T-helper 2 cell treated with Interferon-gamma antibody and Interleukin-4, amounts not matched to agents 5 μg/mL and 100 μg/mL, for 36 hours (primary cell): ENCODE data around the gene NELFB.

ENCODE experiments used
- DNase-seq: peaks from one replicate; pipeline ENCODE4 v3.0.0; 2021; ENCODE audit warnings: low spot score
- H3K27ac Mint-ChIP-seq: one replicate; pipeline ENCODE4 v1.8.0; 2021; ENCODE audit warnings: mild to moderate bottlenecking, mixed read lengths
- H3K27me3 Mint-ChIP-seq: one replicate; pipeline ENCODE4 v1.8.0; 2021; ENCODE audit warnings: low read depth, mixed read lengths
- H3K36me3 Mint-ChIP-seq: one replicate; pipeline ENCODE4 v1.8.0; 2021; ENCODE audit warnings: low read depth, mixed read lengths
- H3K4me1 Mint-ChIP-seq: one replicate; pipeline ENCODE4 v1.8.0; 2021; ENCODE audit warnings: low read depth, mixed read lengths
- H3K4me3 Mint-ChIP-seq: one replicate; pipeline ENCODE4 v1.8.0; 2022; ENCODE audit warnings: mild to moderate bottlenecking, moderate library complexity, mixed read lengths
- H3K9me3 Mint-ChIP-seq: one replicate; pipeline ENCODE4 v1.8.0; 2021; ENCODE audit warnings: mixed read lengths

NELFB gene

DNA sequence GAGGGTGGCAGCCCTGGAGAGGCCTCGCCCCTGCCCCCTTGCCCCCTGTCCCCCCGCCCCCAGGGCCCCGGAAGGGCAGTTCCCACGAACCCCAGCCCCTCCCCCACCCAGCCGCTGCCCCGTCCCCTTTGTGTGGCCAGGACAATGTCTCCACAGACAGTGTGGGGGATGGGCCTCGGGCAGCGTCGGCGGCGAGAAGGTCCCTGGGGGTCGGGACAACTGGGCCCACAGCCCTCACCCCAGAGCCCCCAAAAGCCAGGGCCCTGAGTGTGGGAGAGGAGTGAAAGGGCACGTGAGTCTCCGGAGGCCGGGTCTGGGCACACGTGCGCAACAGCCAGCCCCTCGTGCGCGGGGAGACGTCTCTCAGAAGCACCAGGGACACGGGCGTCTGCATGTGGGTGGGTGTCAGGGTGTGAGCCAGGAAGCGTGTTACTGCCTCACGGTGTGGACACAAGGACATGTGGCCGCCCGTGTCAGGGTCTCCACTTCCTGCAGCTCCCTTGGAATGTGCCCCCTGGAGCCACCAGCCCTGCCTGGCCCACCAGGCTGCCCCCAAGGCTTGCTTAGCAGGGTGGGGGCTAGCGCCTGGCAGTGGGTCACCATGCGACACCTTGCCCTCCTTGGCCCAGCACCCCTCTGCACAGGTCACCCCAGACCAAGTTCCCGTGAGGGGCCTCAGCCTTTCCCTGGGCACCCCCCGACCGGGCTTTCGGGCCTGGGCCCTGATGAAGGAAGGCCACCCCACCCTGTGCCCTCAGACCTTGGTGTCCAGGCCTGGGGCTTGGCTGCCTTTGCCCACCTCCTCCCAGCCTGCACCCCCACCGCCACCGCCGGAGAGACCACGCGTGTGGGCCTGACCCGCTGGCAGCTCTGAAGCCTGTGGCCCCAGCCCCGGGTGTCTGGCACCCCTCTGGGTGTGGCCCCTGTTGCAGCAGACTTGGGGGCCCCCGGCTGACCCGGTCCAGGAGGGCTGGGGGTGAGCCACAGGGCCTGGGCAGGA is 59.7 kb downstream of the NELFB start:
- peaks cover 2% of the 10 kb centered on the region for H3K27me3 Mint-ChIP-seq

DNA sequence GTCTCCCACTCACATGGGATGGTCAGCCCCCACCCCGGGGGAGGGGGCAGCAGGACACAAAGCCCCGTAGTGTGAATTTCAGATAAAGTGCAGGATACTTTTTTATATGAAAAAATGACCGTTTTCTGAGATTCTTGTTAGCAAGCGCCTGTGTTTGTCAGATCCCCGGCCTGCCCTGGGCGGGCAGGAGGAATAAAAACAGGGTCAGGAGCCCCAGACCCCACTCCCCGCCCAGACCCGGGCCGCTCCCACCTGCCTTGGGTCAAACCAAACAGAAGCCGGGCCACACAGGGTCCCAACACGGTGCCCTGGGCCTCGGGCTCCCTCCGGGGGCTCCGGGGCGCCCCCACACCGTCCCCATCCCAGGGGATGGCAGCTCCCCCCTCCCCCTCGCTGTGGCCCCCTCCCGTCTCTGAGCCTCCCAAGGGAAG is 60.5 kb downstream of the NELFB start:
- H3K36me3 Mint-ChIP-seq, result no peaks in the 10 kb centered on the region
- H3K4me3 Mint-ChIP-seq, result no peak overlapping the region
- H3K9me3 Mint-ChIP-seq, result no peaks in the 10 kb centered on the region
- DNase-seq, result no peak
- H3K27ac Mint-ChIP-seq, result no peak overlapping the region
- H3K4me1 Mint-ChIP-seq, result peaks cover 7% of the 10 kb centered on the region
- peaks cover 2% of the 10 kb centered on the region for H3K27me3 Mint-ChIP-seq

More for the DNA sequence above, 59.7 kb downstream of the NELFB start:
- Mint-ChIP-seq H3K27ac (no peak overlapping the region), H3K9me3 (no peaks in the 10 kb centered on the region), H3K36me3 (no peaks in the 10 kb centered on the region), H3K4me3 (no peak overlapping the region), H3K4me1 (peaks cover 5% of the 10 kb centered on the region)
- DNase-seq, result no peak

DNA sequence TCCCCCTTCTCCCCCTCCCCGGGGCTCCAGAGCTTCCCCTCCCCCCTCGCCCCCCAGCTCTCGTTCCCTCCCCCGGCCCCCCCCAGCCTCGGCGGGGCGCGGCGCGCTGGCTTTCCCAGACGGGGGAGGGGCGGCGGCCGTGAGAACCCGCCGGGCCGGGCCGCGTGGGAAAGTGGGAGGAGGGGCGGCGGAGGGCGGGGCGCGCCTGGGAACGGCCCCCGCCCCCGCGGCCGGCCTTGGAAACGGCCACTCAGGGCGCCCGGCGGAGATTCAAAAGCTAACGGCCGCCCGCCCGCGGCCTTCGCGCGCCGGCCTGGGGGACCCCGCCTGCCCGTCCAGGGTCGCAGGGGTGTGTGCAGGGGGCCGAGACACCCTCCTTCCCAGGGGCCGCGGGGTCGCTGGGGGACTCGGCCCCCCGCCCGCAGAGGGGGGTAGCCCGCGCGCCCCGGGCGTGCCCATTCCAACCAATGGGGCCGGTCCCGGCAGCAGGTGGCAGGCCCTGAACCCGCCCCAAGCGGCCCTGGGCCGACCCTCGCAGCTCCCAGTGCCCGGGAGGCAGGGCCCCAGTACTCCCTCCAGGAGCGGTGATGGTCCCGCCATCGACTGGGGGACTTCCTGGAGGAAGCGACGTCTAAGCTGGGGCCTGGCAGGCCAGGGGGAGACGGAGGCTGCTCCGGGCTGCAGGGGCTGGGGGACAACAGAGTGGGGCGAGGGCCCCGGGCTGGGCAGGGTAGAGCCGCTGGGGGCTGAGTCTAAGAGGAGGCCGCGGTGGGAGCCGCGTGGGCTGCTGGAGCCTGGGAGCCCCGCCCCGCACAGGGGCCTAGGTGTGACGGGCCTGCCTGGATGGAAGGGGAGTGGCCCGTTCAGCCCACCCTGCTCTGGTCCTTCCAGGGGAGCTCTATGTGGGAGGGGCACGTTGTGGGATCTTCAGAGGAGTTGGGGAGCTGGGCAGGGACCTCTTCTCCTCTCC is 61.2 kb downstream of the NELFB start:
- Mint-ChIP-seq H3K36me3 (no peaks in the 10 kb centered on the region), H3K4me3 (no peak overlapping the region), H3K9me3 (no peaks in the 10 kb centered on the region), H3K27ac (peak overlapping the region; percentile 26), H3K4me1 (peaks cover 9% of the 10 kb centered on the region), H3K27me3 (peaks cover 2% of the 10 kb centered on the region)
- DNase-seq, result no peak

DNA sequence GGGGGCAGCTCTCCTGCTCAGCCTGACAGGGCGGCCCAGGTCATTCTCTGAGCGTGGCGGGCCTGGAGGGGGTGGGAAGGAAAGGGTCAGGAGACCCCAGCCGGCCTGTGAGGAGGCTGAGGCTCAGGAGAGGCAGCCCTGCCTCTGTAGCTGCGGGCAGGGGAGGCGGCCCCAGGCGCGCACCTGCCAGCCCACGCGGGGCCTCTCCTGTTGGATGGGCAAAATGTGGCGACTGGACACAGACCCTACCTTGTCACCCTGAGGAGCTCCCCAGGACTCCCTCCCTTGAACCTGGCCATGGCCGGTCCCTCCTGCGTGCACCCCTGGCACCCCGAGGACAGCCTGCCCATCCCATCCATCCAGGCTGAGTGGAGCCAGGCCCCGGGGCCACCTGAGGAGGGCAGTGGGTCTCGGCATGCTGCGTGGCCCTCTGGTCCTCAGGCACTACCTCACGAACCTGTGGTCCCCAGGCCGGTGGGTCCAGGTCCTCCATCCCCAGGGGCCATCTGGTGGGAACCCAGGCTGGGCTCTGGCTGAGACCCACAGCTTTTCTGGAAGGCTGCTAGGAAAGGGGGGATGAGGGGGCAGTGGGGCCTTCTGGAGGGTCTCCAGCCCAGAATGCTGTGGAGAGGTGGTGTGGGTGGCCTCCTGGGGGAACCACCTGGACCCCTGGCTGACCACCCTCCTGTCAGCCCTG is 62.0 kb downstream of the NELFB start:
- H3K4me1 Mint-ChIP-seq, result peaks cover 9% of the 10 kb centered on the region
- H3K36me3 Mint-ChIP-seq, result no peaks in the 10 kb centered on the region
- no peak overlapping the region for H3K4me3 Mint-ChIP-seq

DNA sequence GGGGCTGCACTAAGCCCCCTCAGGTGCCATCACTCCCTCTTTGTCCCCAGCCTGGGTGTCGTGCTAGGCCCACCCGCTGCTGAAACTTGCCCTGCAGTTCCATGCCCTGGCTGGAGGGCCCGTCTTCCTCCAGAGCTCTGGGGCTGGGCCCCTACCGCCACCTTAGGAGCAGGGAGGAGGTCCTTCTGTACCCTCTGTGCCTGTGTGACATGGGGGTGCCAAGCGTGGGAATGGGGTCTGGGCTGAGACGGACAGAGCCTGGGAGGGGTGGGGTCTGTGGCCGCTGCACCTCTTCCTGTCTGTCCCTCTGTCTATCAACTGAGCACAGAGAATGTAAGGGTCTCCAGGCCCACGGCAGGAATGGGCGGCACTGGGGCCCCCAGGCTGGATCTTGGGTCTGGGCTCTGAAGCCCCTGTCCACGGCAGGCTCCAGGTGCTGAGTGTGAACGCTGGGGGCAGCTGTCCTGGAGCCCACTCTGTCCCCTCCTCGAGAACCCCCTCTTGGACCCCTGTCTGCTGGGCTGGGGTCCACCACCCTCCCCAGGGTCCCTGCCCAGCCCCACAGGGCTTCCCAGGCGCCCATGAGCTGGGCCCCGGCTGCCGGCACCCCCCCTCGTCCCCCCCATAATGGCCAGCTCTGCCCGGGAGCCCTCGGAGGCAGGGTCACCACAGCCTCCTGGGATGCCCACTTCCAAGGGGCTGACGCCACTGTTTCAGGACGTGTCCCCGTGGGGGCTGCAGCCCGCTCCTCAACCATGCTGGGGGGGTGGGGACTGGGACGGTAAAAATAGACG is 62.8 kb downstream of the NELFB start:
- H3K4me1 Mint-ChIP-seq, result peaks cover 9% of the 10 kb centered on the region
- no peak overlapping the region for H3K27ac Mint-ChIP-seq
- peaks cover 2% of the 10 kb centered on the region for H3K27me3 Mint-ChIP-seq
- H3K4me3 Mint-ChIP-seq, result no peak overlapping the region
- no peaks in the 10 kb centered on the region for H3K9me3 Mint-ChIP-seq
- no peaks in the 10 kb centered on the region for H3K36me3 Mint-ChIP-seq
- no peak for DNase-seq

More for the DNA sequence above, 62.0 kb downstream of the NELFB start:
- H3K27me3 Mint-ChIP-seq, result peaks cover 2% of the 10 kb centered on the region
- no peak for DNase-seq
- H3K27ac Mint-ChIP-seq, result peak overlapping the region; percentile 26
- no peaks in the 10 kb centered on the region for H3K9me3 Mint-ChIP-seq

DNA sequence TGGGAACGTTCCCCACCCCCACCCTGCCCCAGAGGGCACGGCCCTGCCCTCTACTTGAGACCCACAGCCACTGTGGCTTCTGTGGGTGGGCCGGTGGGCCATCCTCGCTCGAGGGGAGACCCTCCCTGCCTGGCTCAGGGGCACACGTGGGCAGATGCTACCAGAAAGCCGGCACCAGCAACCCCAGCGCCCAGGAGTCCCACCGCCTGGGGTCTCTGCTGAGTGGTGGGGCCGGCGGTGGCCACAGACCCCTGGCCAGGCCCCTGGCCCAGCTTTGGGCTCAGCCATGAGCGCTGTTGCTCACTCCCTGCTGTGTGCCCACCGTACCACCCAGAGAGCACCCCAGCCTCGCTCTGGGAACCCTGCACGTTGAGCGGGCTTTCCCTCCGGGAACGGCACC is 63.5 kb downstream of the NELFB start:
- no peak for DNase-seq
- no peak overlapping the region for H3K27ac Mint-ChIP-seq
- H3K9me3 Mint-ChIP-seq, result no peaks in the 10 kb centered on the region
- peaks cover 2% of the 10 kb centered on the region for H3K27me3 Mint-ChIP-seq
- no peak overlapping the region for H3K4me3 Mint-ChIP-seq
- H3K36me3 Mint-ChIP-seq, result no peaks in the 10 kb centered on the region
- peaks cover 9% of the 10 kb centered on the region for H3K4me1 Mint-ChIP-seq

DNA sequence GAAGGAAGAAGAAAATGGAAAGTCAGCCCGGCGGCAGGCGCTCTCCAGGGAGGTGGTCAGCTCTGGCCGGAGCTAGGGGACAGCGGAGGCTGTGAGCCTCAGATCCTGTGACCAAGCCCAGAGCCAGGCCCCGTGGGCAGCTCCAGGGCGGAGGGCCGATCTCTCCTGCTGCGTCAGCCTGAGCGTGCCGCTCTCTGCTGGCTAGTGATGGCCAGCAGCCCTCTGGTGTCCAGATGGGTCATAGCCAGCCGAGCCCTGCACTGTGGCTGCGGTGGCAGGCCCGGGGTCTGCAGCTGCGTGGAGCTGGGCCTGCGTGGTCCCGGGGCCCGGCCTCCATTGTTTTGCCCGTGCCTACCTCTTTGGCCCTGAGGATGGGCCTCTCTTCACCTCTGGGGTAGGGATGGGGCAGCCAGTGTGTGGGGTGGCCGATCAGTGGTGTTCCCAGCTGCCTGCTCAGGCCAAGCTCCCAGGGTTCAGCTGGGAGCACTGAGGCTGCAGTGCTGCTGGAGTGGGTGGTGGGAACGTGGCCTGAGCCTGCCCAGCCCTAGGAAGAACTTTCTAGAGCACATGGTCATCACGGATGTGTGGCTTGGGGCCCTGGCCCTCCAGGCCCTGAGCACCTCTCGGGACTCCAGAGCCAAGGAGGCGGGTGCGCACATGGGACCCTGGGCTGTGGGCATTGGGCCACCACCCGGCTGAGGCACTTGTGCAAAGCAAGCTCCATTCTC is 64.0 kb downstream of the NELFB start:
- Mint-ChIP-seq H3K27me3 (peaks cover 2% of the 10 kb centered on the region), H3K4me1 (peaks cover 9% of the 10 kb centered on the region), H3K9me3 (no peaks in the 10 kb centered on the region), H3K27ac (no peak overlapping the region), H3K36me3 (no peaks in the 10 kb centered on the region), H3K4me3 (no peak overlapping the region)
- DNase-seq, result no peak

DNA sequence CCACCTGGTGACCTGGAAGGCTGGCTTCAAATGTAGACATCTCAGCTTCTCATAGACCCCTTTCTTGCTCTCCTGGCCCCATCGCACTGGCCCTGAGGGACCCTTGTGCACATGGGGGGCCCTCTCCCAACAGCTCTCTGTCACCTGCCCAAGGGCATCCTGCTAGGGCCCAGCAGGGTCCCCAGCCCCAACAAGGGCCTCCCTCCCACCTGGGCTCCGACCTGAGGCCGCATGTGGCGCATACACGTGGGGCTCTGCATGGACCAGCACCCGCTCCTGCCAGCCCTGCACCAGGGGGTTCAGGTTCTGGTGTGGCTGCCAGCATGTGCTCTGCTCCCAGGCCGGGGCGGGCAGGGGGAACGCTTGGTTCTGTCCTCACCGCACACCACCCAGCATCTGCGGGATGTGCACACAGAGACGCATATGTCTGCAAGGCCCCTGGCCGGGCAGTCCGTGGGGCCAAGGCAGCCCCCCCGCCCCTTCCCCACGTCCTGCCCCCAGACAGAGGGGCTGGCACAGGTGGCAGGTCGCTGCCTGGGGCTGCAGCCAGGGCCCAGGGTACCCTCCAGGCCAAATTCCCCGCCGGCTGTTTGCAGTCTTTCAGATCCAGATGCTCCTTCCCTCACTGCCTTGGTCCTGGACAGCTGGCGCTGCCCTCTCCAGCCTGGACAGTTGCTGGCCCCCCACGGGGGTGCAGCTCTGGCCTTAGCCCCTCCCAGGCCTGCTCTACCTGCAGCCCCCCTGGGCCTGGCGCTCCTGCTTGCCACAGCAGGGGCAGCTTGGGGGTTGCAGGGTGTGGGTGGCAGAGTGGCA is 64.8 kb downstream of the NELFB start:
- H3K4me3 Mint-ChIP-seq, result no peak overlapping the region
- H3K27me3 Mint-ChIP-seq, result peaks cover 2% of the 10 kb centered on the region

DNA sequence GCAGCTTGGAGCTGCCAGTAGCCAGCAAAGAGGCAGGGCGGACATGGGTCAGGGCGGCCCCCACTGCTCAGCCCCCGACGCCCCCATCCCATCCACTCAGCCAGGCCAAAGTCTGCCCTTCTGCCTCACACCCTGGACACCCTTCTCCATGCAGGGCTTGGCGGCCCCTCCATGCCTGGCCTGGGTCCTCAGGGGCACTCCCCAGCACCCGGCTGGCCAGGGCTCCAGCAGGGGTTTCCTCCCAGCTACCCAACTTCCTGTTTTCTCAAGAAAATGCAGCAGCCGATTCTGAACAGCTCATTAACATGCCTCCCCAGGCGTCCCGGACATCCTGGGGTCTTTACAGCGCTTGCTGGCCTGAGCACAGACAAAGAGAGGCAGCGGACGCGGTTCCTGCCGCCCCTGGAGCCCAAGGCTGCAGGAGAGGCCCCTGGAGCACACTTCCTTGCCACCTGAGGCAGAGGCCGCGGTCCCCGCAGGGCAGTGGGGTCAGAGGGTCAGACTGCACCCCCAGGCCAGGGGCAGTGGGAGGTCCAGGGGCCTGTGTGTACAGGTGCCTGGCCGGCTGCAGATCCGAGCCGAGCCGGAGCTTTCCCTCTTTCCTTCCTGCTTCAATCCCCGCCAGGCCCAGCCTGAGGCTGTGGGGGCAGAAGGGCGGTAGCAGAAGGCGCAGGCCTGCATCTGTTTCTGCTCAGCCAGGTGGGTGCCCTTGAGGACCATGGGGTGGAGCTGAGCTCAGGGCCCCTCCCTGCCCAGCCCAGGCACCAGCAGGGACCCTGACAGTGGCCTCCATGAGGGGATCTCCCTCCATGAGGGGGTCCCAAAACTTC is 65.6 kb downstream of the NELFB start:
- peaks cover 2% of the 10 kb centered on the region for H3K27me3 Mint-ChIP-seq
- H3K36me3 Mint-ChIP-seq, result no peaks in the 10 kb centered on the region
- no peaks in the 10 kb centered on the region for H3K9me3 Mint-ChIP-seq
- peak overlapping the region; percentile 73 for H3K27ac Mint-ChIP-seq
- no peak for DNase-seq
- H3K4me3 Mint-ChIP-seq, result peak overlapping the region; percentile 54
- H3K4me1 Mint-ChIP-seq, result peaks cover 9% of the 10 kb centered on the region

More for the DNA sequence above, 64.8 kb downstream of the NELFB start:
- Mint-ChIP-seq H3K4me1 (peaks cover 9% of the 10 kb centered on the region), H3K9me3 (no peaks in the 10 kb centered on the region), H3K36me3 (no peaks in the 10 kb centered on the region), H3K27ac (no peak overlapping the region)
- no peak for DNase-seq

DNA sequence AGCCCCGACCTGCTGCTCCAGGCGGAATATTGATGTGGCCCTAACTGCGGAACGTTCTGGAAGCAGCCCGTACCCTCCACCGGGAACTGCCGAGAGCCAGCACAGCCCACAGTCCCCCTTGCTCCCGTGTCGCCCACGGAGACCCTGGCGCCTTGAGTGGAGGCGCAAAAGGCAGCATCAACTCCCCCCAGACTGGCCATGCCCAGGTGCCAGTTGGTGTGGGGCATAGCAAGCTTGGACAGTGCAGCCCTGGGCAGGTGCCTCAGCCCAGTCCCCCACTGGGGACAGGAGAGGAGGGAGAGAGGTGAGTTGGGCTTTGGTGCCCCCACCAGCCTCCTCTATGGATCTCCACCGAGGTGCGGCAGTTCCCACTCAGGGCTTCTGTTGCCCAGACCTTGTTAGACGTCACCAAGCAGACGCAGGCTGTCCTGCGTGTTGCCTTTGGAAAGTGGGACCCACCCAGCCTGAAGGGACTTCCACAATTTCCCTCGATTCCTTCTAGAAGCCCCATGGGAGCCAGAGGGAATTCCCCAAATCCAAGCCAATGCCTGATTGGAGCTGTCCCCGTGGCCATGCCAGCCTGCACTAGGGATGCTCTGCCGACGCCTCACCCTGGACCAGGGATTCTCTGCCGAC is 66.7 kb downstream of the NELFB start:
- DNase-seq, result no peak
- Mint-ChIP-seq H3K4me3 (no peak overlapping the region), H3K9me3 (peaks cover 4% of the 10 kb centered on the region), H3K27me3 (peaks cover 5% of the 10 kb centered on the region), H3K27ac (no peak overlapping the region), H3K36me3 (peaks cover 1% of the 10 kb centered on the region), H3K4me1 (peaks cover 12% of the 10 kb centered on the region)
